ENCODE measurements around the gene NECAP2.
A peak's percentile ranks its signal among the peaks of the same experiment; 100 is the strongest.
"Not testable (repeated sequence)": the region's sequence is repeated elsewhere in the genome, so short reads cannot be mapped to it uniquely, and the experiment has no call there.

Gene NECAP2

GRCh38 chr1:16430606-16431005 is 9.9 kb upstream of the NECAP2 start:
- peak; percentile 21 for DNase-seq (ENCODE audit: low read depth)

GRCh38 chr1:16433030-16433429 is 7.5 kb upstream of the NECAP2 start:
- no peak for DNase-seq (ENCODE audit: low read depth)

DNA sequence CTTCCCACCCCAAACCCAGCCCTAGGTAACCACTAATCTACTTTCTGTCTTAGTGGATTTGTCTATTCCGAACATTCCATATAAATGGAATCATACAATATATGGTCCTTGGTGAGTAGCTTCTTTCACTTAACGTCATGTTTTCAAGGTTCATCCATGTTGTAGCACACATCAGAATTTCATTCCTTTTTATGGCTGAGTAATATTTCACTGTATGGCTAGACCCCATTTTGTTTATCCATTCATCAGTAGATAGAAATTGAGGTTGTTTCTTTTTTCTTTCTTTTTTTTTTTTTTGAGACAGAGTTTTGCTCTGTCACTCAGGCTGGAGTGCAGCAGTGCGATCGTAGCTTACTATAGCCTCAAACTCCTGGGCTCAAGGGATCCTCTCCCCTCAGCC is 6.5 kb upstream of the NECAP2 start:
- no peak for DNase-seq (ENCODE audit: low read depth)

DNA sequence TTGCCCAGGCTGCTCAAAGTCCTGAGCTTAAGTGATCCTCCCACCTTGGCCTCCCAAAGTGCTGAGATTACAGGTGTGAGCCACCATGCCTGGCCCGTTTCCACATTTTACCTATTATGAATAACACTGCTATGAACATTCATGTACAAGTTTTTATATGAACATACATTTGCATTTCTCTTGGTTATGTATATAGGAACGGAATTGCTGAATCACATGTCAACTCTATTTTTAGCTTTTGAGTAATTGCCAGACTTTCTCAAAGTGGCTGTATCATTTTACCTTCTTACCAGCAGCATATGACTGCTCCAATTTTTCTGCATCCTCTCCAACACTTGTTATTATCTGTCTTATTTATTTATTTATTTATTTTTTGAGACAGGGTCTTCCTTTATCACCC is 6.0 kb upstream of the NECAP2 start:
- no peak for DNase-seq (ENCODE audit: low read depth)

DNA sequence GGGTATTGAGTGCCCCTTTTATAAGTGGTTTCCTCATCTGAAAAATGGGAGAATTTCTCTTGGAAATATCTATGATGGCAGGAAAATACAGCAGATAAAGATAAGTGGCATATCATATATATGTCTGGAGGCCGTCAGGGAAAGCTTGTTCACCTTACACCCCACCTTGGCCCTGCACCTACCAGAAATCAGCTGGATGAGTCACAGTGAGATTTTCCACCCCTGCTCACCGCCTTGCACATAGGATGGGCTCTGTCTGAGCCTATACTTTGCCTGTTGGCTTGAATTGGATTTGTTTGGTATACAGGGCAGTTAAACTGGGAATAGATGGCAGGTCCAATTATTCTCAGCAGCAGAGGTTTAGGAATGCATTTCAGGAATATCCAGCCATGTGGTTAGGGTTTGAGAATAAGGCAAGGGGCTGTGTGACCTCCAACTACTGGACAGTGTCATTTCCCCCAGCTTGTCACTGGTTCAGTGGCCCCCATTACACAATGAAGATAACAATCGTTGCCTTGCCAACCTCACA is 3.5 kb upstream of the NECAP2 start, which contains the start of gene SPATA21:
Gene SPATA21 (minus strand): TSS at position 479 of the 529 bp plus-strand sequence. CDS start 6,053 bp downstream, outside the sequence.
- no peak for DNase-seq (ENCODE audit: low read depth)

- no peak for DNase-seq (ENCODE audit: low read depth)
Observed at GRCh38 chr1:16438516-16438915, 2.0 kb upstream of the NECAP2 start.

- no peak for DNase-seq (ENCODE audit: low read depth)
Observed at GRCh38 chr1:16438924-16439323, 1.6 kb upstream of the NECAP2 start.

DNA sequence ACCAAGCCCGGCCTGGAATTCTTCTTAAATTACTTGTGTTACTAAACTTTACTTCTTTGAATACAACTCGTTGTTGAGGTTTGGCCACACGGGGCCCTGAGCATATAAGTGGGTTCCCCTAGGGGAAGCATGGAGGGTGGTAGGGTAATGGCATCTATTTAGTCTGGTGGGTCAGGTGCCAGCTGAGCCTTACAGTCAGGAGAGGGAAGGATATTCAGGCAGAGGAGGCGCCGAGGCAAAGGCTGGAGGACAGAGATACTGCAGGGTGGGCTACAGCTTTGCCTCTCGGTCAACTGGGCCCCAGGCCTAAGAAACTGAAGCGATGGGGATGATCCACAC is 424 bp upstream of the NECAP2 start:
- DNase-seq (ENCODE audit: low read depth) = no peak

DNA sequence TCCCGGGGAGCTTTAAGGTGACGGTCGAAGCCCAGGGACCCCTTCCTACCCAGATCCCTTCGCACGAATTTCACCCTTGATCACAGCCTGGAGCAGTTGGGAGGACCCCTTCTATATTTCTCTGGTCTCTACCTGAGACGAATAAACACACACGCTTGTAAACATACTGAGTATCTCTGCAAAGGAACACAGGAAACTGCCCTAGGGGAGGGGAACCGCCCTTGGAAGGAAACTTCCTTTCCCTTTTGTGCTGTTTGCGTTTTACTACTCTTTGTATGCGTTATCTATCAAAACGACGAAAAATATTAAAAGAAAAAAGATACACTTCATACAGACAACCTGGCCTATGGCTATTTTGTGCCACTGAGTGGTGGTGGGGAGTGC is 750 bp downstream of the NECAP2 start:
- DNase-seq (ENCODE audit: low read depth) = no peak

- DNase-seq (ENCODE audit: low read depth) = no peak
Observed at GRCh38 chr1:16442265-16442664, 1.7 kb downstream of the NECAP2 start.

- no peak for DNase-seq (ENCODE audit: low read depth)
Observed at GRCh38 chr1:16442941-16443340, 2.4 kb downstream of the NECAP2 start.

- no peak for DNase-seq (ENCODE audit: low read depth)
Observed at GRCh38 chr1:16443975-16444770, 3.6 kb downstream of the NECAP2 start.

GRCh38 chr1:16445052-16445451 is 4.5 kb downstream of the NECAP2 start:
- no peak for DNase-seq (ENCODE audit: low read depth)

DNA sequence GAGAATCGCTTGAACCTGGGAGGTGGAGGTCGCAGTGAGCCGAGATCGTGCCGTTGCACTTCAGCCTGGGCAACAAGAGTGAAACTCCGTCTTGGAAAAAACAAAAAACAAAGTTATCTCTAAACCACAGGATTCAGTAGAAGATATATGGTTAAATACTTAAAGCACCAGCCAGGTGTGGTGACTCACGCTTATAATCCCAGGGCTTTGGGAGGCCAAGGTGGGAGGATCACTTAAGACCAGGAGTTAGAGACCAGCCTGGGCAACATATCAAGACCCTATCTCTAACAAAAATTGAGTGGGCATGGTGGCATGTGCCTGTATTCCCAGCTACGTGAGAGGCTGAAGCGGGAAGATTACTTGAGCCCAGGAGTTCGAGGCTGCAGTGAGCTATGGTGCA is 5.6 kb downstream of the NECAP2 start:
- peak; percentile 48 for DNase-seq (ENCODE audit: low read depth)

DNA sequence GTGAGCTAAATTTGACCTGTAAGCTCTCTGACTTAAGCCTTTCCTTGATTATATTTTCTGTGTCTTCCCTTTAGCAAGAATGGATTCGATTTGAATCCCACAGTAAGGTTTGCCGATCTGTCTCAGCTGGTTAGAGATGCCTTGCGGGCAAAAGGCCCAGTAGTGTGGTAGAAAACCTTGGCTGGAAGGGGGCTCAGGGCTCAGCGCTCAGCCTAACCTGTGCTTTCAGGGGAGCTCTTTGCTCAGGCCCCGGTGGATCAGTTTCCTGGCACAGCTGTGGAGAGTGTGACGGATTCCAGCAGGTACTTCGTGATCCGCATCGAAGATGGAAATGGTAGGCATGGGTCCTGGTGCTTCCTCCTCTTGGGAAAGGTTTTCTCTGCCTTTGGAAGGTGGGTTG is 7.1 kb downstream of the NECAP2 start:
- DNase-seq (ENCODE audit: low read depth) = no peak

DNA sequence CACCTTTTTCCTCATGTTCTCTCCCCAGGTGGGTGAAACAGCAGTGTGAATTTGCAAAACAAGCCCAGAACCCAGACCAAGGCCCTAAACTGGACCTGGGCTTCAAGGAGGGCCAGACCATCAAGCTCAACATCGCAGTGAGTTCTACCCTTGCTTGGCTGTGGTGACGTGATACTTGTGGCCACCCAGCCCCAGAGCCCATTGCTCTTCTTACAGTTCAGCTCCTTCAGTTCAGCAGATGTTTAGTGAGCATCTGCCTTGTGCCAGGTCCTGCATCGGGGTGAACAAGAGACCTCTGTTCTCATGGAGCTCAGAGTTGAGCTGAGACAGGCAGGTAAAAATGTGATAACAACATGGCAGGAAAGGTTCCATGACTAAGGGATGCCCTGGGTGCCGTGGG is 8.5 kb downstream of the NECAP2 start:
- DNase-seq (ENCODE audit: low read depth) = no peak

DNA sequence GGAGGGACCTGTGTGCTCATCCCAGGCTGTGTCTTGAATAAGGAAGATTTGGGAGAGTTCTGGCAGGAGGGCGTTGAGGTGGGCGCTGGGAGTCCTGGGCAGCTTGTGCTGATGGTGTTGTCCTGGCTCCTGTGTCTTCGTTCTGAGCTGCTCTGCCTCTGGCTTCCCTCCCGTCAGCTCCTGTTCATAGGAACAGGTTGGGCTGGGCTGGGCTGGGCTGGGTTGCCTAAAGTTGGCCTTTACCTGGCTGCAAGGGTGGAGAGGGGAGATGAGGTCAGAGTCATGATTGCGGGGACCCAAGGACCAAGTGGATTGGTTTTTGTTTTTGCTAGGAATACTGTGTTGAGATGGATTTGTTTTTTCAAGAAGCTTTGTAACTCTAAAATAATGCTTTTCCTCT is 9.1 kb downstream of the NECAP2 start:
- DNase-seq (ENCODE audit: low read depth) = no peak

- DNase-seq (ENCODE audit: low read depth) = no peak
Observed at GRCh38 chr1:16450863-16451481, 10.4 kb downstream of the NECAP2 start.

DNA sequence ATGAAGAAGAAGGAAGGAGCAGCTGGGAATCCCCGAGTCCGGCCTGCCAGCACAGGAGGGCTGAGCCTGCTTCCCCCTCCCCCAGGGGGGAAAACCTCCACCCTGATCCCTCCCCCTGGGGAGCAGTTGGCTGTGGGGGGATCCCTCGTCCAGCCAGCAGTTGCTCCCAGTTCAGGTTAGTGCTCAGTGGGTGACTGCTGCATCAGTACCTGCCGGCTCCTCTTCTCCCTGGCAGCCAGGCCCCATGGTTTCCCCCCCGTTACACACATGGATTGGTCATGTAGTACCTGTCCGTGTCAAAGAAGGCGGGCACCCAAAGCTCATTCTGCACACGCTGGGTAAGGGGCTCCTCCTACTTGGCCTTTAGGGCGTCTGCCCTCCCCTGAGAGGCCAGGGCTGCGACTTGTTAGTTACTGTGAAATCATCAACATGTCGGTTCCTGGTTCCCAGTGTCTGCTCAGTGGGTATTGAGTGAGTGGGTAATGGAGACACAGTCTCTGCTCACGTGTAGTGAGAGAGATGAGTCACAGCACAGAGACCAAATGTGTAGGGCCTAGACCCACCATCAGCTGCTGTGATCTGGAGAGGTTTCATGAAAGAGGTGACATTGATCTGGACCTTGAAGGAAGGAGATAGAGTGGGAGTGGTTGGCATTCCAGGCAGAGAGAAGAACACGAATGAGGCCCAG is 11.5 kb downstream of the NECAP2 start:
- DNase-seq (ENCODE audit: low read depth) = no peak

DNA sequence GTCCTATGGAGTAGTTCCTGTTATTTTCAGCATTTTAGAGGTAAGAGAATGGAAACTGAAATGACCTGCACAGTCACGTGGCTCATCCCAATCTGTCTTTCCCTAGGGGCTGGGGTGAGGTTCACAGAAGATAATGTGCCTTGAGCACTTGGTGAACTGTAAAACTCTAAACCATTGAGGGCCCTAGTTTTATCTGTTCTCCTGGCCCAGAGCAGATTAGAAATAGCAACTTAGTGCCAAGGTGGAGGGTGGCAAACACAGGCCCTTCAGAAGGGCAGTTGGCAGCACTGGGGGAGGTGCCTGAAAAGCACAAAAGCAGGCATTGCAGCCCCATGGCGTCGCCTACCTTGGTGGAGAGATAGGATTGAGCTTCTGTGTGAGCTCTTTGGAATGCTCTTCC is 14.4 kb downstream of the NECAP2 start:
- DNase-seq (ENCODE audit: low read depth) = not testable (repeated sequence)

DNA sequence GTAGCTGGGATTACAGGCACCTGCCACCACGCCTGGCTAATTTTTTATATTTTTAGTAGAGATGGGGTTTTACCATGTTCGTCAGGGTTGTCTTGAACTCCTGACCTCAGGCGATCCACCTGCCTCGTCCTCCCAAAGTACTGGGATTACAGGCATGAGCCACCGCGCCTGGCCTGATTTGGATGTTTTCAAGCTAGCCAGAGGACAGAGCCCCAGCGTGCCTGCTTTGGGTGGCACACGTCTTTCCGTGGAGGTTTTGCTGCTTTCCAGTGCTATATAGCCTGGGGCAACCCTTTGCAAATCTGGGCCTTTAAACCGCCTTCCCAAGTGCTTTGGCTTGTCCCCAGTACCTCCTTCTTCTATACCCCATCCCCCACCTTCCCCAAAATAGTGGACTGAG is 15.6 kb downstream of the NECAP2 start:
- not testable (repeated sequence) for DNase-seq (ENCODE audit: low read depth)

GRCh38 chr1:16458831-16459230 is 18.3 kb downstream of the NECAP2 start:
- DNase-seq (ENCODE audit: low read depth) = no peak

DNA sequence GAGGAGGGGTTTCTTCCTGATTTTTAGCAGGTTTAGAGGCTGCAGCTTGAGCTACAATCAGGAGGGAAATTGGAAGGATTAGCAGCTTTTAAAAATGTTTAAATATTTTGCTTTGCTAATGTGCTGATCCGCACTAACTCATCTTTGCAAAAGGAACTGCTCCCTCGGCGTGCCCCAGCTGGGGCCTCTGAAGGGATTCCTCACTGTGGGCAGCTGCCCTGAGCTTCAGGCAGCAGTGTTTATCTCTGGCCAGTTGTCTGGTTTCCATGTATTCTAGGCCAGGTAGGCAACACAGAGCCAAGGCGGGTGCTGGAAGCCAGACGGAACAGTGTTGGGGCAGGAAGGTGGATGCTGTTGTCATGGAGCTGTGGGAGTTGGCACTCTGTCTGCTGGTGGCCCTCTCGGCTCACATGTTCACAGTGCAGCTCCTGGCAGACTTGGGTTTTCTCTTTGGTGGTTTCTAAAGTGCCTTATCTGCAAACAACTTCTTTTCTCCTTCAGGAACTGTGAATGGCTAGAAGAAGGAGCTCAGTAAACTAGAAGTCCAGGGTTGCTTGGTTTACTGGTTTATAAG is 18.9 kb downstream of the NECAP2 start:
- no peak for DNase-seq (ENCODE audit: low read depth)

Data from amniotic epithelial cell (primary cell).